Neural cell (in vitro differentiated cells): ENCODE data around the gene NEK4. TPM values are rescaled to one million over a fixed set of nuclear protein-coding genes. Genes with fewer than 3 reads are reported as not detected.

ENCODE experiments used
- H2AFZ ChIP-seq: fragments of 200-600, 300-800 bp; sonication (generic), shearing (Covaris generic); 2 replicates; pipeline ENCODE4 v1.6.0; 2014; ENCODE audit warnings: low read depth, mild to moderate bottlenecking, antibody characterized with exemption, low read length, moderate library complexity
- H3F3A ChIP-seq: fragments of 200-600 bp; shearing (Covaris generic); 2 replicates; pipeline ENCODE4 v1.6.1; 2016; ENCODE audit warnings: mild to moderate bottlenecking, moderate library complexity, mixed read lengths, antibody characterized with exemption, low read length; ENCODE audit not compliant: insufficient read depth, poor library complexity, severe bottlenecking
- H3K27ac ChIP-seq: fragments of 200-600, 300-800 bp; sonication (generic), shearing (Covaris generic); 2 replicates; pipeline ENCODE4 v1.5.1; 2014; ENCODE audit warnings: mild to moderate bottlenecking, low read length, moderate library complexity
- H3K27me3 ChIP-seq: fragments of 300-800, 200-600 bp; sonication (generic), shearing (Covaris generic); 2 replicates; pipeline ENCODE4 v1.6.0; 2014; ENCODE audit warnings: mild to moderate bottlenecking, low read depth, low read length, moderate library complexity; ENCODE audit not compliant: insufficient read depth
- H3K36me3 ChIP-seq: fragments of 300-800, 200-600 bp; sonication (generic), shearing (Covaris generic); 2 replicates; pipeline ENCODE4 v1.5.1; 2014; ENCODE audit warnings: mild to moderate bottlenecking, antibody characterized with exemption, low read length, moderate library complexity; ENCODE audit not compliant: insufficient read depth
- H3K4me2 ChIP-seq: fragments of 300-800, 200-600 bp; sonication (generic), shearing (Covaris generic); 2 replicates; pipeline ENCODE4 v1.6.0; 2014; ENCODE audit warnings: mild to moderate bottlenecking, low read length
- H3K4me3 ChIP-seq: fragments of 300-800, 200-600 bp; sonication (generic), shearing (Covaris generic); 2 replicates; pipeline ENCODE4 v1.5.1; 2014; ENCODE audit warnings: mild to moderate bottlenecking, low read length, moderate library complexity
- H3K79me2 ChIP-seq: fragments of 200-600 bp; shearing (Covaris generic); replicated peaks from 2 replicates; pipeline ENCODE4 v1.6.0; 2014; ENCODE audit warnings: mild to moderate bottlenecking, low read length, moderate library complexity; ENCODE audit not compliant: insufficient read depth
- H3K9ac ChIP-seq: fragments of 300-800, 200-600 bp; sonication (generic), shearing (Covaris generic); 2 replicates; pipeline ENCODE4 v1.6.1; 2016; ENCODE audit warnings: mild to moderate bottlenecking, low read length, mixed read lengths
- H3K9me2 ChIP-seq: fragments of 200-600 bp; shearing (Covaris generic); 2 replicates; pipeline ENCODE4 v1.6.1; 2016; ENCODE audit warnings: mild to moderate bottlenecking, low read length, mixed read lengths; ENCODE audit not compliant: insufficient read depth
- H3K9me3 ChIP-seq: fragments of 200-600, 300-800 bp; sonication (generic), shearing (Covaris generic); 2 replicates; pipeline ENCODE4 v1.6.1; 2016; ENCODE audit warnings: mild to moderate bottlenecking, mixed run types, low read length, moderate library complexity, mixed read lengths
- H4K20me1 ChIP-seq: fragments of 200-600 bp; shearing (Covaris generic); 2 replicates; pipeline ENCODE4 v1.6.1; 2016; ENCODE audit warnings: mild to moderate bottlenecking, mixed run types; ENCODE audit not compliant: insufficient read depth
- EP300 ChIP-seq: fragments of 450-650 bp; conservative IDR thresholded peaks from 2 replicates; pipeline ENCODE4 v1.6.1; 2014; ENCODE audit warnings: antibody characterized with exemption, mild to moderate bottlenecking, moderate library complexity; ENCODE audit not compliant: poor library complexity, severe bottlenecking
- EZH2 ChIP-seq: fragments of 200-600, 300-800 bp; shearing (Covaris generic), sonication (generic); IDR thresholded peaks from 2 replicates; pipeline ENCODE4 v1.6.1; 2014; ENCODE audit warnings: antibody characterized with exemption, low read length, borderline replicate concordance, mild to moderate bottlenecking; ENCODE audit not compliant: insufficient read depth, poor library complexity, severe bottlenecking
- MXI1 ChIP-seq: fragments of 450-650 bp; conservative IDR thresholded peaks from 2 replicates; pipeline ENCODE4 v1.6.1; 2014; ENCODE audit warnings: antibody characterized with exemption, mild to moderate bottlenecking; ENCODE audit not compliant: poor library complexity, severe bottlenecking
- POLR2AphosphoS5 ChIP-seq: IDR thresholded peaks from 2 replicates; pipeline ENCODE4 v1.6.1; 2012
- RAD21 ChIP-seq: fragments of 450-650 bp; conservative IDR thresholded peaks from 2 replicates; pipeline ENCODE4 v1.6.1; 2014; ENCODE audit warnings: antibody characterized with exemption, mild to moderate bottlenecking, moderate library complexity
- REST ChIP-seq: IDR thresholded peaks from 2 replicates; pipeline ENCODE4 v1.6.1; 2012; ENCODE audit warnings: borderline replicate concordance
- SMC3 ChIP-seq: fragments of 450-650 bp; conservative IDR thresholded peaks from 2 replicates; pipeline ENCODE4 v1.6.1; 2014; ENCODE audit warnings: antibody characterized with exemption, mild to moderate bottlenecking, moderate library complexity; ENCODE audit not compliant: poor library complexity
- TAF1 ChIP-seq: IDR thresholded peaks from 2 replicates; pipeline ENCODE4 v1.6.1; 2012; ENCODE audit warnings: low read depth
- polyA plus RNA-seq: library from polyadenylated mRNA; depleted of rRNA; stranded (reverse); fragments of >200 nt; gene quantifications from 2 replicates; pipeline ENCODE4 v1.2.3, GENCODE V29; 2014
- TF ChIP-seq, protein P1 (sequence below): fragments of 450-650 bp; IDR thresholded peaks from 2 replicates; pipeline ENCODE4 v1.5.1; 2014; ENCODE audit warnings: antibody characterized with exemption, mild to moderate bottlenecking, moderate library complexity; ENCODE audit not compliant: poor library complexity, severe bottlenecking

NEK4 gene
- polyA plus RNA-seq, 1 donor from 2014 or later, result 45.6 TPM

DNA sequence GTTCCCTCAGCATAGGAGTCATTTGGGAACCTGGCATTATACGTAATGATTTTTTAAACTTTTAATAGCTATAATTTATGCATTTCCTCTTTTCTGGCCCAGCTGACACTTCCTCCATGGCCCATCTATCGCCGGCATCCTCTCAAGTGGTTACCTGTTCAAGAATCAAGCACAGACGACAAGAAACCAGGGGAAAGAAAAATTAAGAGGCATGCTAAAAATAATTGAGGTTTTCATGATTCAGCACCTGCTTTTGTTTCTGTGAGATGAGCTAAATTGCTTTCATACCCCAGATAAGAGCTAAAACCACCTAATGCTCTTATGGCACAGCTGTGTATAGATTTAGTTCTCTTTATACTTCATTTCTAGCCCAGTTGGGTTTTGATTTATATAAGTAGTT lies 63.2 kb downstream of the NEK4 start:
- peak overlapping the region; percentile 39 for H3K4me2 ChIP-seq
- peaks cover 40% of the 10 kb centered on the region for H3K79me2 ChIP-seq

DNA sequence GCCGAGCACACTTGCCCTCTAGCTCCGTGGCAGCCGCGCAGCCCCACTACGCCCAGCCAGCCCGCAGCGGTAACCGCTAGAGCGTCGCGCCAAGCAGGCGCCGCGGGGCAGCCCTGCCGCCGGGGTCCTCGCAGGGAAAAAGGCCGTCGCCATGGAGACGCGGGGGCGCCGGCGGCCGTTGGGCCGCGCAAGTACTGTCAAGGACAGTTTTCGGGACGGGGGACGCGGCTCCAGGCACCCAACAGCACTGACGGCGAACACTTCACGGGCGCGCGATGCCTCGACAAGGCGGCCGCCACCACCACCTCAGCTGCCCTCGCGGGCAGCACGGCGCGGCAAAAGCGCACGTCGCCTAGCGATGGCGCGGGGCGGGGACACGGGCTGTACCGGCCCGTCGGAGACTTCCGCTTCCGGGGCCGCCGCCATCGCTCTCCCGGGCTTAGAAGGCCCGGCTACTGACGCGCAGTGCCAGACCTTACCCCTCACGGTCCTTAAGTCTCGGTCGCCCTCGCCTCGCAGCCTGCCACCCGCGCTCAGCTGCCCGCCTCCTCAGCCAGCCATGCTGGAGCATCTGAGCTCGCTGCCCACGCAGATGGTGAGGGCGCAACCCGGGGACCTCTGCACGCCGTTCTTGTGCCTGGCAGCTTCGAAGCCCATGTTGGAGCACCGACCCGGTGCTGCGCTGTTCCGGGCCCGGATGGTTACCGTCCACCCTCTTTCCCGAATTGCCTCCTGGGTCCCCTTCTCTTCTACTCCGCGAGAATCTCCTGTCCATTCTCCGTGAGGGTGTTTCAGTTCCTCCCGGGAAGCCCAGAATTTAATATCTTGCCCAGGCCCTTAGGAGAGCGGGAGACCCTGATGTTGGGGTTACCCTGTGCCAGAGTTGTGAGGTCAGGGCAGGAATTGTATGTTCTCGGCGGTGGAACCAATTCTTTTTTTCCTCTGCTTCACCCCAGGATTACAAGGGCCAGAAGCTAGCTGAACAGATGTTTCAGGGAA lies 64.8 kb downstream of the NEK4 start, which contains the start of the genes GLT8D1 and SPCS1:
GLT8D1 (minus strand) TSS at position 104 of the 999 bp plus-strand sequence. CDS start 5,331 bp downstream, outside the sequence.
SPCS1 (plus strand) TSS at position 419 of the 999 bp plus-strand sequence; CDS start at position 560, 141 bp downstream.
- peak within 1 kb of the TSS; percentile 90 for H2AFZ ChIP-seq
- no peaks in the 10 kb centered on the region for H4K20me1 ChIP-seq
- H3K9me3 ChIP-seq, result no peaks in the 10 kb centered on the region
- peaks cover 54% of the 10 kb centered on the region for H3K79me2 ChIP-seq
- no peaks in the 10 kb centered on the region for H3K27me3 ChIP-seq
- H3K36me3 ChIP-seq, result no peaks in the 10 kb centered on the region
- H3K4me3 ChIP-seq, result peak within 1 kb of the TSS; percentile 99
- peak within 1 kb of the TSS; percentile 81 for H3K4me2 ChIP-seq
- H3K9ac ChIP-seq, result peak within 1 kb of the TSS; percentile 95
- peak within 1 kb of the TSS; percentile 86 for H3K27ac ChIP-seq
- no peaks in the 10 kb centered on the region for H3K9me2 ChIP-seq
- peaks cover 6% of the 10 kb centered on the region for H3F3A ChIP-seq
- TF ChIP-seq, protein P1, sequence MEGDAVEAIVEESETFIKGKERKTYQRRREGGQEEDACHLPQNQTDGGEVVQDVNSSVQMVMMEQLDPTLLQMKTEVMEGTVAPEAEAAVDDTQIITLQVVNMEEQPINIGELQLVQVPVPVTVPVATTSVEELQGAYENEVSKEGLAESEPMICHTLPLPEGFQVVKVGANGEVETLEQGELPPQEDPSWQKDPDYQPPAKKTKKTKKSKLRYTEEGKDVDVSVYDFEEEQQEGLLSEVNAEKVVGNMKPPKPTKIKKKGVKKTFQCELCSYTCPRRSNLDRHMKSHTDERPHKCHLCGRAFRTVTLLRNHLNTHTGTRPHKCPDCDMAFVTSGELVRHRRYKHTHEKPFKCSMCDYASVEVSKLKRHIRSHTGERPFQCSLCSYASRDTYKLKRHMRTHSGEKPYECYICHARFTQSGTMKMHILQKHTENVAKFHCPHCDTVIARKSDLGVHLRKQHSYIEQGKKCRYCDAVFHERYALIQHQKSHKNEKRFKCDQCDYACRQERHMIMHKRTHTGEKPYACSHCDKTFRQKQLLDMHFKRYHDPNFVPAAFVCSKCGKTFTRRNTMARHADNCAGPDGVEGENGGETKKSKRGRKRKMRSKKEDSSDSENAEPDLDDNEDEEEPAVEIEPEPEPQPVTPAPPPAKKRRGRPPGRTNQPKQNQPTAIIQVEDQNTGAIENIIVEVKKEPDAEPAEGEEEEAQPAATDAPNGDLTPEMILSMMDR, result peak; percentile 25
- no peak for TF ChIP-seq SMC3
- no peak for TF ChIP-seq EZH2
- peak; percentile 70 for TF ChIP-seq EP300
- TF ChIP-seq TAF1, result peak; percentile 65

More for the DNA sequence above, 63.2 kb downstream of the NEK4 start:
- no peak overlapping the region for H3K27ac ChIP-seq
- no peaks in the 10 kb centered on the region for H3K36me3 ChIP-seq
- H3K9me2 ChIP-seq, result no peaks in the 10 kb centered on the region
- no peak overlapping the region for H2AFZ ChIP-seq
- H4K20me1 ChIP-seq, result no peaks in the 10 kb centered on the region
- H3K9me3 ChIP-seq, result no peaks in the 10 kb centered on the region
- H3K4me3 ChIP-seq, result peak overlapping the region; percentile 99
- TF ChIP-seq REST (no peak), POLR2AphosphoS5 (no peak), TAF1 (no peak), EZH2 (no peak), RAD21 (no peak), MXI1 (no peak), EP300 (no peak), SMC3 (no peak)
- TF ChIP-seq, protein P1, result no peak
- no peaks in the 10 kb centered on the region for H3K27me3 ChIP-seq
- H3F3A ChIP-seq, result peaks cover 6% of the 10 kb centered on the region
- H3K9ac ChIP-seq, result no peak overlapping the region
